WTC11 (cell line): ENCODE data around the gene GATM. TPM values are rescaled to one million over a fixed set of nuclear protein-coding genes. Genes with fewer than 3 reads are reported as not detected.

Experiments
- ATAC-seq: fragments of 200-7000 bp; cut with Tn5 transposase; 2 replicates; pipeline ENCODE4 v1.10.0; 2021; ENCODE audit warnings: mild to moderate bottlenecking, moderate library complexity
- CTCF ChIA-PET: fragments of 300-600 bp; sonication (Branson Sonifier 250); formaldehyde crosslinking; loops from one replicate; lab custom pipeline; 2021; ENCODE audit warnings: antibody characterized with exemption; lab: Charles Lee
- POLR2A ChIA-PET: fragments of 350-600 bp; sonication (Branson Sonifier 250); formaldehyde crosslinking; loops from one replicate; lab custom pipeline; 2021; ENCODE audit warnings: antibody characterized with exemption; lab: Charles Lee
- DNase-seq: peaks from one replicate; pipeline ENCODE4 v3.0.0; 2021; ENCODE audit warnings: low spot score
- H3K27ac Mint-ChIP-seq: 2 replicates; pipeline ENCODE4 v1.8.0; 2021; ENCODE audit warnings: mixed read lengths
- H3K27me3 Mint-ChIP-seq: 2 replicates; pipeline ENCODE4 v1.8.0; 2021; ENCODE audit warnings: low read depth, mild to moderate bottlenecking, moderate library complexity, mixed read lengths
- H3K36me3 Mint-ChIP-seq: 2 replicates; pipeline ENCODE4 v1.8.0; 2021; ENCODE audit warnings: mixed read lengths
- H3K4me1 Mint-ChIP-seq: 2 replicates; pipeline ENCODE4 v1.8.0; 2022; ENCODE audit warnings: mixed read lengths
- H3K4me3 Mint-ChIP-seq: 2 replicates; pipeline ENCODE4 v1.8.0; 2021; ENCODE audit warnings: mild to moderate bottlenecking, moderate library complexity, mixed read lengths
- H3K9me3 Mint-ChIP-seq: 2 replicates; pipeline ENCODE4 v1.8.0; 2021; ENCODE audit warnings: mixed read lengths
- ARID4B ChIP-seq: sonication (generic); formaldehyde crosslinking; IDR thresholded peaks from 2 replicates; pipeline ENCODE4 v1.8.0; 2023; ENCODE audit warnings: missing genetic modification reagents, mild to moderate bottlenecking, borderline replicate concordance
- CBFB ChIP-seq: sonication (generic); formaldehyde crosslinking; IDR thresholded peaks from 2 replicates; pipeline ENCODE4 v1.8.1; 2022; ENCODE audit warnings: mild to moderate bottlenecking, low read depth, missing genetic modification reagents
- CREM ChIP-seq: sonication (generic); formaldehyde crosslinking; IDR thresholded peaks from 2 replicates; pipeline ENCODE4 v1.8.1; 2022; ENCODE audit warnings: mild to moderate bottlenecking, missing genetic modification reagents, moderate library complexity
- E2F4 ChIP-seq: sonication (generic); formaldehyde crosslinking; IDR thresholded peaks from 2 replicates; pipeline ENCODE4 v1.8.1; 2022; ENCODE audit warnings: low read depth, mild to moderate bottlenecking, moderate library complexity, missing genetic modification reagents, borderline replicate concordance
- FOXP4 ChIP-seq: sonication (generic); formaldehyde crosslinking; IDR thresholded peaks from 2 replicates; pipeline ENCODE4 v1.8.0; 2022; ENCODE audit warnings: mild to moderate bottlenecking, missing genetic modification reagents
- GABPB1 ChIP-seq: sonication (generic); formaldehyde crosslinking; IDR thresholded peaks from 2 replicates; pipeline ENCODE4 v1.8.1; 2023; ENCODE audit warnings: mild to moderate bottlenecking, missing genetic modification reagents
- GTF2I ChIP-seq: fragments of 250-450 bp; sonication (Bioruptor Pico); conservative IDR thresholded peaks from 2 replicates; pipeline ENCODE4 v1.4.0; 2021; ENCODE audit warnings: mild to moderate bottlenecking
- MLX ChIP-seq: sonication (generic); formaldehyde crosslinking; IDR thresholded peaks from 2 replicates; pipeline ENCODE4 v1.8.1; 2023; ENCODE audit warnings: mild to moderate bottlenecking, missing genetic modification reagents, moderate library complexity
- NFATC4 ChIP-seq: fragments of 250-450 bp; sonication (Bioruptor Pico); IDR thresholded peaks from 2 replicates; pipeline ENCODE4 v1.9.0; 2021; ENCODE audit warnings: mild to moderate bottlenecking
- NFYB ChIP-seq: sonication (generic); formaldehyde crosslinking; conservative IDR thresholded peaks from 2 replicates; pipeline ENCODE4 v1.8.0; 2022; ENCODE audit warnings: low read depth, missing genetic modification reagents
- NR3C1 ChIP-seq: sonication (generic); formaldehyde crosslinking; conservative IDR thresholded peaks from 2 replicates; pipeline ENCODE4 v1.8.1; 2023; ENCODE audit warnings: low read depth, mild to moderate bottlenecking, missing genetic modification reagents
- STAT6 ChIP-seq: sonication (generic); formaldehyde crosslinking; conservative IDR thresholded peaks from 2 replicates; pipeline ENCODE4 v1.8.1; 2023; ENCODE audit warnings: mild to moderate bottlenecking, low read depth, missing genetic modification reagents, moderate library complexity
- TP53 ChIP-seq: sonication (generic); formaldehyde crosslinking; IDR thresholded peaks from 2 replicates; pipeline ENCODE4 v1.8.1; 2023; ENCODE audit warnings: mild to moderate bottlenecking, missing genetic modification reagents
- ZBTB21 ChIP-seq: sonication (generic); formaldehyde crosslinking; IDR thresholded peaks from 2 replicates; pipeline ENCODE4 v1.8.1; 2023; ENCODE audit warnings: mild to moderate bottlenecking, missing genetic modification reagents, borderline replicate concordance
- ZBTB43 ChIP-seq: sonication (generic); formaldehyde crosslinking; IDR thresholded peaks from 2 replicates; pipeline ENCODE4 v1.8.1; 2023; ENCODE audit warnings: mild to moderate bottlenecking, missing genetic modification reagents
- total RNA-seq: library from RNA; stranded (reverse); gene quantifications from 3 replicates; pipeline ENCODE4 v1.2.3, GENCODE V29; 2021
- TF ChIP-seq, protein P1 (sequence below): fragments of 200-600 bp; IDR thresholded peaks from 2 replicates; pipeline ENCODE4 v1.8.0; 2022; ENCODE audit warnings: antibody characterized with exemption

Gene GATM
- total RNA-seq, 1 experiment from 2014 or later, result 10.1 TPM

GRCh38 chr15:45361878-45362277 lies 16.5 kb downstream of the GATM start:
- no peaks in the 10 kb centered on the region; the same call in 1 of the 2 replicates for H3K27me3 Mint-ChIP-seq
- H3K27ac Mint-ChIP-seq, result no peak overlapping the region
- ATAC-seq (no peak), DNase-seq (no peak)
- peaks cover 3% of the 10 kb centered on the region; the same call in 1 of the 2 replicates for H3K36me3 Mint-ChIP-seq
- no peaks in the 10 kb centered on the region for H3K9me3 Mint-ChIP-seq
- H3K4me1 Mint-ChIP-seq, result no peaks in the 10 kb centered on the region
- POLR2A ChIA-PET, result no interaction called here
- H3K4me3 Mint-ChIP-seq, result no peak overlapping the region
- TF ChIP-seq GTF2I (CRISPR knock-in tag) (no peak), TP53 (CRISPR knock-in tag) (no peak), ARID4B (CRISPR knock-in tag) (no peak), MLX (CRISPR knock-in tag) (no peak), NFYB (CRISPR knock-in tag) (no peak), GABPB1 (no peak), STAT6 (no peak), E2F4 (CRISPR knock-in tag) (no peak), ZBTB21 (CRISPR knock-in tag) (no peak), FOXP4 (no peak)
- TF ChIP-seq, all 79 proteins: peak for 0
- CTCF ChIA-PET, result no interaction called here

- Mint-ChIP-seq H3K4me3 (no peak overlapping the region), H3K27ac (no peak overlapping the region), H3K9me3 (no peaks in the 10 kb centered on the region), H3K4me1 (no peaks in the 10 kb centered on the region), H3K36me3 (no peaks in the 10 kb centered on the region), H3K27me3 (no peaks in the 10 kb centered on the region)
- ATAC-seq (no peak), DNase-seq (no peak)
- POLR2A ChIA-PET, result interaction anchor here (0.8 kb wide), 1 partner anchor 14 kb away, joined by 3 read pairs; no protein-coding TSS in a partner anchor
- CTCF ChIA-PET, result no interaction called here
- TF ChIP-seq NFATC4 (CRISPR knock-in tag) (no peak), ZBTB43 (no peak), CREM (CRISPR knock-in tag) (no peak), NR3C1 (CRISPR knock-in tag) (no peak), CBFB (CRISPR knock-in tag) (no peak), GABPB1 (no peak)
- TF ChIP-seq, protein P1, sequence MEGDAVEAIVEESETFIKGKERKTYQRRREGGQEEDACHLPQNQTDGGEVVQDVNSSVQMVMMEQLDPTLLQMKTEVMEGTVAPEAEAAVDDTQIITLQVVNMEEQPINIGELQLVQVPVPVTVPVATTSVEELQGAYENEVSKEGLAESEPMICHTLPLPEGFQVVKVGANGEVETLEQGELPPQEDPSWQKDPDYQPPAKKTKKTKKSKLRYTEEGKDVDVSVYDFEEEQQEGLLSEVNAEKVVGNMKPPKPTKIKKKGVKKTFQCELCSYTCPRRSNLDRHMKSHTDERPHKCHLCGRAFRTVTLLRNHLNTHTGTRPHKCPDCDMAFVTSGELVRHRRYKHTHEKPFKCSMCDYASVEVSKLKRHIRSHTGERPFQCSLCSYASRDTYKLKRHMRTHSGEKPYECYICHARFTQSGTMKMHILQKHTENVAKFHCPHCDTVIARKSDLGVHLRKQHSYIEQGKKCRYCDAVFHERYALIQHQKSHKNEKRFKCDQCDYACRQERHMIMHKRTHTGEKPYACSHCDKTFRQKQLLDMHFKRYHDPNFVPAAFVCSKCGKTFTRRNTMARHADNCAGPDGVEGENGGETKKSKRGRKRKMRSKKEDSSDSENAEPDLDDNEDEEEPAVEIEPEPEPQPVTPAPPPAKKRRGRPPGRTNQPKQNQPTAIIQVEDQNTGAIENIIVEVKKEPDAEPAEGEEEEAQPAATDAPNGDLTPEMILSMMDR, result no peak
Measured at GRCh38 chr15:45355860-45356259, 22.5 kb downstream of the GATM start.
